Fibroblast of mammary gland (primary cell): Measurements from ENCODE around the gene GLYR1.
"Not testable (repeated sequence)": the region's sequence is repeated elsewhere in the genome, so short reads cannot be mapped to it uniquely, and the experiment has no call there.

Source experiments
- DNase-seq: peaks from one replicate; pipeline ENCODE4 v3.0.0-alpha.2; 2010; ENCODE audit warnings: low read depth
- H3K4me3 ChIP-seq: 2 replicates; pipeline ENCODE4 v1.5.1; 2011; ENCODE audit warnings: low read depth, mild to moderate bottlenecking, low read length, moderate library complexity; ENCODE audit not compliant: control insufficient read depth
- TF ChIP-seq, protein P1 (sequence below): conservative IDR thresholded peaks from 2 replicates; pipeline ENCODE4 v1.5.1; 2011; ENCODE audit warnings: low read depth, low read length, inconsistent platforms; ENCODE audit not compliant: control insufficient read depth, insufficient read depth

The GLYR1 gene

DNA sequence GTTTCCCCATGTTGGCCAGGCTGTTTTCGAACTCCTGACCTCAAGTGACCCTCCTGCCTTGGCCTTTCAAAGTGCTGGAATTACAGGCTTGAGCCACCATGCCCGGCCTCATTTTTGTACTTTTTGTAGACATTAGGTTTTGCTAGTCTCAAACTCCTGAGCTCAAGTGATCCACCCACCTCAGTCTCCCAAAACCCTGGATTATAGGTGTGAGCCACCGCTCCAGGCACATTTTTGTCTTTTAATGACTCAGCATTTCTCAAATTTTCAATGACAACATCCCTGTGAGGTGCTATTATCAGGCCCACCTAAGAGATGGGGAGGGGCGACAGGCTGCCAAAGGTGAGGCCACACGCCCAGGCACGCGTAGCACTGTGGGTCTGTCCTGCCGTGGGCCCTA lies 60.0 kb downstream of the GLYR1 start:
- TF ChIP-seq, protein P1, sequence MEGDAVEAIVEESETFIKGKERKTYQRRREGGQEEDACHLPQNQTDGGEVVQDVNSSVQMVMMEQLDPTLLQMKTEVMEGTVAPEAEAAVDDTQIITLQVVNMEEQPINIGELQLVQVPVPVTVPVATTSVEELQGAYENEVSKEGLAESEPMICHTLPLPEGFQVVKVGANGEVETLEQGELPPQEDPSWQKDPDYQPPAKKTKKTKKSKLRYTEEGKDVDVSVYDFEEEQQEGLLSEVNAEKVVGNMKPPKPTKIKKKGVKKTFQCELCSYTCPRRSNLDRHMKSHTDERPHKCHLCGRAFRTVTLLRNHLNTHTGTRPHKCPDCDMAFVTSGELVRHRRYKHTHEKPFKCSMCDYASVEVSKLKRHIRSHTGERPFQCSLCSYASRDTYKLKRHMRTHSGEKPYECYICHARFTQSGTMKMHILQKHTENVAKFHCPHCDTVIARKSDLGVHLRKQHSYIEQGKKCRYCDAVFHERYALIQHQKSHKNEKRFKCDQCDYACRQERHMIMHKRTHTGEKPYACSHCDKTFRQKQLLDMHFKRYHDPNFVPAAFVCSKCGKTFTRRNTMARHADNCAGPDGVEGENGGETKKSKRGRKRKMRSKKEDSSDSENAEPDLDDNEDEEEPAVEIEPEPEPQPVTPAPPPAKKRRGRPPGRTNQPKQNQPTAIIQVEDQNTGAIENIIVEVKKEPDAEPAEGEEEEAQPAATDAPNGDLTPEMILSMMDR = no peak
- H3K4me3 ChIP-seq = no peak overlapping the region
- DNase-seq = no peak

DNA sequence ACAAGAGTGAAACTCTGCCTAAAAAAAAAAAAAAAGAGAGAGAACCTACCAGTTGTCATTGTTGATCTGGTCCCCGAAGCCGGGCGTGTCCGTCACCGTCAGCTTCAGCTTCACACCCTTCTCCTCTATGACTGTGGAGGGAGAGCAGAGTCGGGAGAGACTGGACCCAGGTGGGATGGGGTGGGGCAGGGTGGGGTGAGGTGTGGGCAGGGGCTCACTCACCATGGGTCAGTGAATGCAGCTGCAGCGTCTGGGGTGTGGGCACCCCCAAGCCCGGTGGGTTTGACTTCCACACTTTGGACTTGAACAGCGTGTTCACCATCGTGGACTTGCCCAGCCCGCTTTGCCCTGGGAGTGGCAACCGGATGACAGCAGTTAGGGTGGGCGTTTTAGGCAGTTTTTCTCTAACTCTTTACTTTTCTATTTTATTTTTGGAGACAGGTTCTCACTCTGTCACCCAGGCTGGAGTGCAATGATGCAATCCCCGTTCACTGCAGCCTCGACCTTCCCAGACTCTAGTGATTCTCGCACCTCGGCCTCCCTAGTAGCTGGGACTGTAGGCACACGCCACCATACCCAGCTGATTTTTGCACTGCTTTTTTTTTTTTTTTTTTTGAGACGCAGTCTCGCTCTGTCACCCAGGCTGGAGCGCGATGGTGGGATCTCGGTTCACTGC lies 61.2 kb downstream of the GLYR1 start:
- DNase-seq = no peak
- no peak overlapping the region for H3K4me3 ChIP-seq
- TF ChIP-seq, protein P1 = no peak

DNA sequence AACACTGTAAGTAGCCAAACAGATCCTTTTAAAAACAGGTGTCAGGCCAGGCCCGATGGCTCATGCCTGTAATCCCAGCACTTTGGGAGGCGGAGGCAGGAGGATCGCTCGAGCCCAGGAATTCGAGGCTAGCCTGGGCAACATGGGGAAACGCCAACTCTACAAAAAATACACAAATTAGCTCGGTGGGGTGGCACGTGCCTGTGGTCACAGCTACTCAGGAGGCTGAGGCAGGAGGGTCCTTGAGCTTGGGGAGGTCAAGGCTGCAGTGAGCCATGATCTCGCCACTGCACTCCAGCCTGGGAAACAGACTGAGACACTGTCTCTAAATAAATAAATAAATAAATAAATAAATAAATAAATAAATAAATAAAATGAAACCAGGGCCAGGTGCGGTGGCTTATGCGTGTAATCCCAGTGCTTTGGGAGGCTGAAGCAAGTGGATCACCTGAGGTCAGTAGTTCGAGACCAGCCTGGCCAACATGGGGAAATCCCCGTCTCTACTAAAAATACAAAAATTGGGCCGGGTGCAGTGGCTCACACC lies 62.6 kb downstream of the GLYR1 start:
- H3K4me3 ChIP-seq, DNase-seq: not testable (repeated sequence)

DNA sequence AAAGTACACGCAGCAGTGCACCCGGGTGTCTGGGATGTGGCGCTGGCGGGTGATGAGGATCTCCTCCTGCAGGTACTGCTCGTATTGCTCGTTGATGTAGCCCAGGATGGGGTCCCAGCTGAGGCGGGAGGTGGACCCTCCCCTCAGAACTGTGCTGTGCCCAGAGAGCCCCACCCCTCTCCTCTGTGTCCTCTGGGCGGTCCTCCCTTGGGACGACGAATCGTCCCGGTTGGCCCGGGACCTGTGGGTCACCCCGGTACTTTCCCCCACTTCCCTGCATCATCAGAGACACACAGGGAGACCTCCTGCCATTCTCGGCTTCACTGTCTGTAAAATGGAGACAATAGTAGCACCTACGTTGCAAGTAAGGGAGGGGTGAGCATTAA lies 63.1 kb downstream of the GLYR1 start:
- H3K4me3 ChIP-seq = no peak overlapping the region
- TF ChIP-seq, protein P1 = no peak
- no peak for DNase-seq

DNA sequence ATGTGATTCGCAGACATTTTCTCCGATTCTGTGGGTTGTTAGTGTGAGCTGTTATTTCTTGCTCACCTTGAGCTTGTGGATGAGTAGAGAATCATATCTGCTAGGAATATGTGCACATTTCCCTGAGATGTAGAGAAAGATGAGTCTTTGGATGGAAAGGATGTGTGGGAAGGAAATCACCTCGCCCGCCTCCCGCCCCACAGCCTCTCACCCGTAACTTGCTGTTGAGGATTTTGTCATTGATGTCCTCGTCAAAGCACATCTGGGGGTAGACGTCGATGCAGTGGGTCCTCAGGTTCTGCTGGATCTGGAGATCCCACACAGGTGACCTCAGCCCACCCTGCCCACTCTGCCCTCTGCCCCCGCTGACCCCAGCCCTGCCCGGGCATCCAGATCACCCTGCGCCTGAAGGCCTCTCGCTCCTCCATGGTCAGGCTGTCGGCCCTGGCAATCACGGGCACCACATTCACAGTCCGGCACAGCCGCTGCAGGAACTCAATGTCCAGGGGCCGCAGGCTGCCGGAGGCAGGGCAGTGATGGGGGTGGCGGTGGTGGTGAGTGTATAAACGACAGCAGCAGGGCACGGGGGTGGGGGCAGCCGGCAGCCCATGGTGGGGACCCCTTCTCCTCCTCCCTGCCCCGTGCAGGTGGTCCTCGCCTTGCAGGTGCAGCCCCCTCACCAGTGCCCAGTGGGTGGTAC lies 63.7 kb downstream of the GLYR1 start:
- H3K4me3 ChIP-seq = no peak overlapping the region
- TF ChIP-seq, protein P1 = no peak
- DNase-seq = no peak

DNA sequence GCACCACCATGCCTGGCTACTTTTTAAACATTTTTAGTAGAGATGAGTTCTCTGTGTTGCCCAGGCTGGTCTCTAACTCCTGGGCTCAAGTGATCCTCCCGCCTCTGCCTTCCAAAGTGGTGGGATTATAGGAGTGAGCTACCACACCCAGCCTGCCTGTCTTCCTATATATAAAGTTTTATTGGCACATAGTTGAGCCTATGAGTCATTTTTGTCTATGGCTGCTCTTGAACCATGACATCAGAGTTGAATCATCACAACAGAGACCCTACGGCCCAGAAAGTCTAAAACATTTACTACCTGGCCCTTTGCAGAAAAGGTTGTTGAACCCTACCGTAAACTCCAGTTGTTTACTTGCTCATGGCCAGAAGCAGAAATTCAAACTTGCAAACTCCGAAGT lies 66.9 kb downstream of the GLYR1 start:
- peak; percentile 36 for DNase-seq
- no peak overlapping the region for H3K4me3 ChIP-seq
- TF ChIP-seq, protein P1 = no peak

DNA sequence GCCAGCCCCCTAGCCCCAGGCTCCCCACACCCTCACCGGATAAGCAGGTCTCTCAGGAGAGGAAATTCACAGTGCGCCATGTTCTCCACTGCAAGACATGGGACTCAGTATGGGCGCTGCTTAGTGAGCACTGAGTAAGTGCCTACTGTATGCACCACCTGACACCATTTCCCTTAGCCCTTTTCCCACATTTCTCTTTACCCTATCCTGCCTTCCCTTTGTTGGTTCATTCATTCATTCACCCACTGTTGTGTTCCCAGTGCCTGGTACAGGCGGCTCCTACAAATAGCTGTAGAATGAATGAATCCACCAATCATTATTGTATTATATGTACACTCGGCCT lies 69.1 kb downstream of the GLYR1 start:
- TF ChIP-seq, protein P1 = no peak
- no peak for DNase-seq
- H3K4me3 ChIP-seq = no peak overlapping the region
